Smooth muscle cell of the brain vasculature (primary cell): ENCODE data around the gene CT47C1.
A peak's percentile ranks its signal among the peaks of the same experiment; 100 is the strongest.

Experiments
- DNase-seq: peaks from one replicate; pipeline ENCODE4 v3.0.0-alpha.2; 2012; ENCODE audit warnings: low read depth, low spot score

Gene CT47C1

DNA sequence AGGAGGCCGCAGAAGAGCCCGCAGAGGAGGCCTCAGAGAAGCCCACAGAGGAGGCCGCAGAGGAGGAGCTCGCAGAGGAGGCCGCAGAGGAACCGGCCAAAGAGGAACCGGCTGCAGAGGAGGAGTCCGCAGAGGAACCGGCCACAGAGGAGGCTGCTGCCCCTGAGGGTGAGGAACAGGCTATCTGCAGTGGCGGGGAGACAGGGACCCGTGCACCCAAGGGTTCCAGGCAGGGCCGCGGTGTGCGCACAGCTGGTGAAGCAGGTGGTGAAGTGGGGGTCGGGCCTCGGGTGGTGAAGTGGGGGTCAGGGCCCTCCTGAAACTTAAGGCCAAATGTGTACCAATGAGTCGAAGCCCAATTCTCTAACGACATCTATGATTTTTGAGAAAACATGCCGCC, 1.1 kb downstream of the CT47C1 start:
- no peak for DNase-seq

DNA sequence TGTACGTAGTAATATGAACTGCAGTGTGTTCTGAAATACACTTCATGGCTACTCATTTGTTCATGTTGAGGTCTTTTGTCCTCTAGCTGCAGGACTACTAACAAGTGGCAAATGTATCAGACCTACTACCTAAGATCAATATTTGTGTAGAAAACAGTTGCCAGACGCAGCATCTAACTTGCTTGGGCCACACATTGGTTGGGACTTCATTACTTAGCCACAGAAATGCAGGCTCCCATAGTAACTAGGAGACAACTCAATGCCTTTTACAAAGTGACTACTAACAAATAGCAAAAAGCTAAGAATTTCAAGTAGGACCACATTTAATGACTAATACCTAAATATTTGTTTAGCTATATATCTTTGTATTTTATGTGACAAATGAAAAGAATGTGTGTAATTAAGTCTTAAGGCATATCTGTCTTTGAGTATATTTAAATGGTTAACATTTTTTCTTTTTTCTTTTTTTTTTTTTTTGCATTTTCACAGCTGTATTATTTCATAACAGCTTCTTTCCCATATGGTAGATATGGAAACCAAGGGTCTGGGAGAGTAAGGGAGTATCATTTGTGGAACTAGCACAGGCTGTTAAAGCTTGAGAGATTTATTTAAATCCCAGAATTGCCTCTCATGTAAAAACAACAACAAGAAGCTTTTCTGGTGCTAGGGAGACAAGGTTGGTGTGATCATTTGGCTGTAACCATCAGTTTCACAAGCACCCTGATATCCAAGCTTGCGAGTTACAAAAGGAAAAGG, 2.7 kb downstream of the CT47C1 start:
- no peak for DNase-seq

DNA sequence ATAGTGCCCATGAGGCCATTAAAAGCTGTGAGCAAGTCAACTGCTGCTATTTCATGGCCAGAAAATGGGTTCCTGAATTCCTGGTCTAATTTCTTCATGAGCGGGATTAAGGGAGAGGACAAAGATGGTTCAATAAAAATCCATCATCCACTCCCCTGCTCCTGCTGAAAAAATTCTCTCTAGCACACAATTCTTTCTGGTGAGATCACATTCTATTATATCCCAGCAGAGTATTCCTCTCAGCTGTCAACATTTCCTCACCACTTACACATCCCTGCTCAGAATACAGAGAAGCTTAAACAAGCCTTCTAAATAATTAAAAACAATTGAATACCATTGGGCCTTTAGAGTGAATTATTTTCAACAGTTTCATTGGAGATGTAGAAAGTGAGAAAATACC, 9.5 kb downstream of the CT47C1 start:
- DNase-seq, result no peak

DNA sequence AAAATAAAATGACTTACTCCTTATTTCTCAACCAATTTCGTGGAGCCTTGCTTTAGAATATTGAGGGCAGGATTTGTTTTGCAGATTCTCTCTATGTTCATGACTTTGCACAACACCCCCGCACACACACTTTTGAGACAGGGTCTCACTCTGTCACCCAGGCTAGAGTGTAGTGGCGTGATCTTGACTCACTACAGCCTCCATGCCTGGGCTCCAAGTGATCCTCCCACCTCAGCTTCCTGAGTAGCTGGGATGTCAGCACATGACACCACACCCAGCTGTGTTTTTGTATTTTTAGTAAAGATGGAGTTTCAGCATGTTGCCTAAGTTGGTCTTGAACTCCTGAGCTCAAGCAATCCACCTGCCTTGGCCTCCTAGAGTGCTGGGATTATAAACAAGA, 12.0 kb downstream of the CT47C1 start:
- DNase-seq, result no peak

DNA sequence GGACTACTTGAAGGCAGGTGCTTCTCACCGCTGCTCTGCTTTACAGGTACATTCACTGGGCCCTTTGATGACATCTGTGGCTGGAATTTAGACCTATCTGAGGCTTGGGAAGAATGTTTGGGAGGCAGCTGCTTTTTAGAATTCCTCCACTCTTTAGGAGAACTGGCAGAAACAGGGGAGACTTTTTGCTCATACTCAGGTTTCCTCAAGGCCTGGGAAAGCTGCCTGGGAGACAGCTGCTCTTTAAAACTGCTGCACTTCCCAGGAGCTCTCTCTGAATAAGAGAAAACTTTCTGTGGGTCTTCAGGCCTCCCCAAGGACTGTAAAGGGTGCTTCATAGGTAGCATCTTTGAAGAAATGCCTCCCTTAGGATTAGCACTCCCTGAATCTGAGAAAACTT, 14.3 kb downstream of the CT47C1 start:
- DNase-seq, result no peak

DNA sequence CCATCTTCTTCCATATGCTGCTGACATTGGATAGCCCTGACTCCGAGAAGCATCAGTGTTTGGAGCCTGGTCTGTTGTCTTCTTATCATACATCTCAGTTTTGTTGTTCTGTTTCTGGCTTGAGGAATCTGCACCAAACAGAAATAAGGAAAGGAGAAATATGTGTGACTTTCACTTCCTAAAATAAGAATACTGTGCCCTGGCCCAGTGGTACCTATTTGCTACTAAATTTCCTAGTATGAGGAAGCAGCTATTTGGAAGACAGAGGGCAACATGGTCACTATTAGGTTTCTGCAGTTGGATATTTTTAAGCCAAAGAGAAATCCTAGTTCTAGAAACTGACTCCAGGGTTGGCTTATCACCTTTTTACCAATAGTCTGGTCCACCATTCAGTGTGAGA, 16.8 kb downstream of the CT47C1 start:
- DNase-seq, result no peak

DNA sequence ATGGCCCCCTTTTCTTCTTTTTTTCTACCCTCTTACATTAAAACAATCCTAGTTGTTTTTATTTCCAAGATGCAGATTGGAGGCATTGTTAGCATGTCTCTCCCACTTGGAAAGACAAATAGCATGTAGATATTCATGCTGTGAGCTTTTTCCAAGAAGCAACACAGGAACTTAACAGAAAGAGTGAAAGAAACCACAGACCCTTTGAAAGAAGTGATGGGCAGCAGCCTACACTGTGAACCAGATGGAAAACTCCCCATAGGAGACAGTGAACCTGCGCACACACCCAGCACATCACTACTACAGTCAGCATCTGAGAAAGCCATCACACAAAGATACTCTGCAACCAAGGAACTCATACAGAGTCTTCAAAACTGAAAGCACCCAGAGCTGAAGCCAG, 17.8 kb downstream of the CT47C1 start:
- no peak for DNase-seq

DNA sequence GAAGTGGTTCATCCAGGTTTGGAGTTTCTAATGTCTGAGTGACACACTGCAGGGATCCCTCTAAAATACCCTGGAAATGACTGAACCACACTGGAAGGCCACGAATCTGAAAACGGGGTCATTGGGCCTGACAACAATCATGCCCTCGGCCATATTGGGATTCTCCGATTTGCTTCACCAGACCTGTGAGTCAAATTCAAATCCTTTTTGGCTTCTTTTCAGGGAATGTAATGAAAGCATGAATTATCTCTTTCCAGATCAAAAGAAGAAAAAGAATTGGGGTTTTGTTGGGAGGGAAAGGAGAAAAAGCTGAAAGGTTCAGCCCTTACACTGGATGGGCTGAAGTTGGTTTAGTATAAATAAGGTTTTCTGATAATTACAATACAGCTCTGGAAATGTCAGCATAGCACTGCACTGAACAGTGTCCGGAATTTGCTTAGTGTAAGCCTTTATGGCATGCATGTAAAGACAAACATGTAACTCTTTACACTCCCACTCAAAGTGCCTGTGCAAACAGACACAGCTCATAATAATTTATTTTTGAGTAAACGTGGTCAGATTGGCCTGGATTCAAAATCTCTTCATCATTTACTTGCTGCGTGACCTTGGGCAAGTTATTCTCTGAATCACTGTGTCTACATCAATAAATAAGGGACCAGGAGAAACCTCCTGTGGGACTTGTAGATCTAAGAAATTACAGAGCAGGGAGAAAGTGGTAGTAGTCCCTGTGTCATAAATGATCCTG, 21.4 kb downstream of the CT47C1 start:
- no peak for DNase-seq

DNA sequence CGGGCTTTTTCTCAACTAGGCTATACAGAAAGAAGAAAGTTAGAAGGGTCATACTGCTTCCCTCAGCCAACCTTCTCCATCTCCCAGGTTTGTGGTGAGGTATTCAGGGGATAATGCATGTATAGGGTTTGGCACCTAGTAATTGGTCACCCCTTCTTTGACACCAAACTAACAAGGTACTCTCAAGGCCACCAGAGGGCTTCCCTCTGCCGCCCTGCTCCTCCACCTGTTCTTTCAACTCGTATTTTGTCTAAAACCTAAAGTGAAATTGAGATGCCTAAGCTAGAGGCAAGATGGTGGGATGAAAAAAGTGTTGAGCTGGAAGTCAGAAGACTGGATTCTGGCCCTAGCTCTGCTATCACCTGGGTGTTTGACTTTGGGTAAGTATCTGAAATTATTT, 22.0 kb downstream of the CT47C1 start:
- no peak for DNase-seq

DNA sequence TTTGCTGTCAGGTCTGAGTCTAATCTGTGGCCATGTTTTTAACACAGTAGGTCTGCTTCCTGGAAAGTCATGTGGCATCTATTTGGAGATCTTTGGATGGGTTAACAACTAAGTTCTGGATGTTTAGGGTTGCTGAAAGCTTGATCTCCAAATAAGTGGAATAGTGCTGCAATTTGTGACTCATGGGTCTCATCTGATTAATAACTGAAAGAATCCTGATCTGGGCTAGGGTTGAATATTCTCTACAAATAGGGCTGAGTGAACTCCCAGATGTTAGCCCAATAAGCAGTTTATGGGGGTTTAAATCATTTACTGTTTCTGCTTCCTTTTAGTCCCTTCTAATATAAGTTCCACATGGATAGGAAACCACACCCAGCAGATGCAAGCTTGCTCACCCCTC, 23.1 kb downstream of the CT47C1 start:
- no peak for DNase-seq

DNA sequence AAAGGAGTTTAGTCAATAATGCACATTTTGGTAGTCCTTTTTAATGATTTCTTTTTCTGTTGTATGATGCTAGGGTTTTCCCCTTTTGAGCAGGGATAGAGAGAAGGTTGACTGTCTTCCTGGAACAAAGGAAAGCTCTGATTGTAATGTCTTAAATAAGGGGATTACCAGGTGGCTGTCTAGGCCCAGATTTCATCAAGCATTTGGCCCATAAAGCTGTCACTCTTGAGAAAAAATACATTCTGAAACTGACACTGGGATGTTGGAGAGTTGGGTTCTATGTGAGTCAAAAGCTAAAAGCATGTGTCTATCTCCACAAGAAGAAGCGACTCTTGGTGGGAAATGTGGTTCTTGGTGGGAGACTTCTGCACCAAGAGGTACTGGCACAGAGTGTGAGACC, 28.4 kb downstream of the CT47C1 start:
- no peak for DNase-seq

DNA sequence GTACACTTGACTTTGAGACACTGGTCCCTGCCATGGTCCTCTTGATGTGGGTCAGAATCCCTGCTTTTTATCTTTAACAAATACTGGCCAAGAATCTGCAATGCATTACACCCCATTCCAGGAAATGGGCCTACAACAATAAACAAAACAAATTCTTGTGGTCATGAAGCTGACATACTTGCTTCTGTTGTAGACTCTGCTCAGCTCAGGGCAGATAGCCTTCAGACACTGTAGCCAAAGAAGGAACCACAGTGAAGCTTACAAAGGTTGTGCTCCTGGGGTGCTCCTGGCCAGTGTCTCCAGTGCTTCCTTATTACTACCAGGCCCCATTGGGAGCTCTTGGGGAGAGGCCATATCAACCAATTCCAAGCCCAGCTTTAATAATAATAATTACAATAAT, 33.0 kb downstream of the CT47C1 start:
- no peak for DNase-seq

DNA sequence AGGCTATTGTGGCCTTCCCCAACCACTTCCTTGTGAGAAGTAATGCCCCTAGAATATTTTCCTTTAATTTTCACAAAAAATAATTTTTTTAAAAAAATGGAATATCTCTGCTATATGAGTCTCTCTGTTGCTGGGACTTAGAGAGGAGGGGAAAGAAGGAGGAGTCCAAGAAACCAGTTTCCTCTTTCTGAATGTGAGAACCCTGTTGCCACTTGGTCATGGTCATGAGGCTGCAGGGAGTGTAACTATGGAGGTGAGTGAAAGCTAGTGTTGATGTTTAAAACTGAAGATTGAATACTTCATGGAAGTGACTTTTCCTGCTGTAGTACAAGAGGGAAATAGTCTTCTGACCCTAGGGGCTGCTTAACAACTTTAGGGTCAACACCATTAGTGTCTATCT, 34.4 kb downstream of the CT47C1 start:
- no peak for DNase-seq

DNA sequence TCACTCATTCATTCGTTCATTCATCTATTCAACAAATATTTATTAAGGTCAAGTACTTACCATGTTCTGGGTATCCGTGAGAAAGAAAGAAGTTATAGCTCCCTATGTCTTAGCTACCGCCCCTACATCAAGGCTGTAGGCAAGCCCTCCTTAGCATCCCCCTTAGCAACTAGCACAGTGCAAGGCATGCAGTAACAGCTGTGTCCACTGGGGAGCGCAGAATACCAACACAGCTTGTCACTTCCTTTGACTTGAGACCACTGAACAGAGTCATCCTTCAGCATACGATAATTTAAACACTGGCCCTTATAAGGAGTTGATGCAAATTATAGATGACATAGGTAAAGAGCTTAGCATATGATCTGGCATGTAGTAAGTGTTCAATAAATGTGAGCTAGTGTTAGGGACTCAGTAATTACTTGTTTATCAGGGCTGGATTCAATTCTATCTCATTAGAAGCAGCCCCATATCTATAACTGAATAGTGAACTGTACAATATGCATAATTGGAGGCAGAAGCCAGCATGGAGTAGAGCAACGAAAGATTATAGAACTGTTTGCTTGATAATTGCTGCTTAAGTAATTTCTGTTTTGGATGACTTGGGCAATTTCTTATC, 46.1 kb downstream of the CT47C1 start:
- DNase-seq, result peak; percentile 21

DNA sequence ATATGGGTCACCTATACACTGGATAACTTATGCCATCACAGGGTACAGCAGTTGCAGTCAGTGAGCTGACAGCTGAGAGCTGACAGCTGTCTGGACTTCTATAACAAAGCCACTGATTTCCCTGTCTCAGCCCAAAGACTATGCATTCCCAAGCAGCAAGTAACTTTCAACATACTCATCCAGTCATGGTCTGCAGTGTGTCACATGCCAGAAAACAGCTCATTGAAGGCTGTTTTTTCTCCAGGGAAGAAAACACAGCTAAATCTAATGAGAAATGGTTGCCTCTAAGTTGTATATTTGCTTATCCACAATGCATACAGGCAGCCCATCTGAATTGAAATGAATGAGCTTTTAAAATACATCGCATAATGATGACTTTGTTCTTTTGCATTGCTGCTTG, 48.5 kb downstream of the CT47C1 start:
- DNase-seq, result no peak
